Stimulated activated CD8-positive, alpha-beta memory T cell treated with anti-CD3 and anti-CD28 coated beads, Interleukin-7, amount 100 ng/mL, for 24 hours (primary cell): ENCODE measurements around the gene CAV1.
"Not testable (repeated sequence)": the region's sequence is repeated elsewhere in the genome, so short reads cannot be mapped to it uniquely, and the experiment has no call there.

Source experiments
- DNase-seq: peaks from one replicate; pipeline ENCODE4 v3.0.0-alpha.2; 2020; ENCODE audit warnings: low read depth

CAV1 gene

GRCh38 chr7:116524609-116525297 is at the start of gene CAV1:
CAV1 (plus strand) TSS chr7:116525036; CDS start chr7:116525063, 27 bp downstream.
- DNase-seq: no peak

- DNase-seq: no peak
Observed at GRCh38 chr7:116477625-116478024, 47.2 kb upstream of the CAV1 start.

GRCh38 chr7:116478834-116479233 is 46.0 kb upstream of the CAV1 start:
- DNase-seq: no peak

GRCh38 chr7:116483271-116483942 is 41.4 kb upstream of the CAV1 start:
- no peak for DNase-seq

GRCh38 chr7:116484389-116484788 is 40.4 kb upstream of the CAV1 start:
- DNase-seq: not testable (repeated sequence)

GRCh38 chr7:116487907-116488521 is 36.8 kb upstream of the CAV1 start:
- no peak for DNase-seq

- no peak for DNase-seq
Observed at GRCh38 chr7:116490351-116490750, 34.5 kb upstream of the CAV1 start.

- DNase-seq: no peak
Observed at GRCh38 chr7:116491887-116492653, 32.8 kb upstream of the CAV1 start.

- DNase-seq: no peak
Observed at GRCh38 chr7:116492654-116493109, 32.2 kb upstream of the CAV1 start.

- DNase-seq: no peak
Observed at GRCh38 chr7:116493449-116493848, 31.4 kb upstream of the CAV1 start.

GRCh38 chr7:116494472-116494871 is 30.4 kb upstream of the CAV1 start:
- no peak for DNase-seq

GRCh38 chr7:116495736-116496135 is 29.1 kb upstream of the CAV1 start:
- DNase-seq: no peak

GRCh38 chr7:116496653-116497052 is 28.2 kb upstream of the CAV1 start:
- DNase-seq: no peak

- DNase-seq: no peak
Observed at GRCh38 chr7:116497708-116498107, 27.1 kb upstream of the CAV1 start.

GRCh38 chr7:116499168-116500077 is 25.4 kb upstream of the CAV1 start, which contains the start of gene CAV2:
CAV2 (plus strand) TSS chr7:116499738; CDS start chr7:116499782, 44 bp downstream.
- DNase-seq: no peak

- no peak for DNase-seq
Observed at GRCh38 chr7:116500078-116500853, 24.6 kb upstream of the CAV1 start.

- DNase-seq: no peak
Observed at GRCh38 chr7:116501425-116502167, 23.2 kb upstream of the CAV1 start.

GRCh38 chr7:116502201-116503096 is 22.4 kb upstream of the CAV1 start:
- no peak for DNase-seq

- no peak for DNase-seq
Observed at GRCh38 chr7:116503835-116504234, 21.0 kb upstream of the CAV1 start.
